ENCODE data around the gene SELENOO.
"Not testable (repeated sequence)": the region's sequence is repeated elsewhere in the genome, so short reads cannot be mapped to it uniquely, and the experiment has no call there.

The SELENOO gene

DNA sequence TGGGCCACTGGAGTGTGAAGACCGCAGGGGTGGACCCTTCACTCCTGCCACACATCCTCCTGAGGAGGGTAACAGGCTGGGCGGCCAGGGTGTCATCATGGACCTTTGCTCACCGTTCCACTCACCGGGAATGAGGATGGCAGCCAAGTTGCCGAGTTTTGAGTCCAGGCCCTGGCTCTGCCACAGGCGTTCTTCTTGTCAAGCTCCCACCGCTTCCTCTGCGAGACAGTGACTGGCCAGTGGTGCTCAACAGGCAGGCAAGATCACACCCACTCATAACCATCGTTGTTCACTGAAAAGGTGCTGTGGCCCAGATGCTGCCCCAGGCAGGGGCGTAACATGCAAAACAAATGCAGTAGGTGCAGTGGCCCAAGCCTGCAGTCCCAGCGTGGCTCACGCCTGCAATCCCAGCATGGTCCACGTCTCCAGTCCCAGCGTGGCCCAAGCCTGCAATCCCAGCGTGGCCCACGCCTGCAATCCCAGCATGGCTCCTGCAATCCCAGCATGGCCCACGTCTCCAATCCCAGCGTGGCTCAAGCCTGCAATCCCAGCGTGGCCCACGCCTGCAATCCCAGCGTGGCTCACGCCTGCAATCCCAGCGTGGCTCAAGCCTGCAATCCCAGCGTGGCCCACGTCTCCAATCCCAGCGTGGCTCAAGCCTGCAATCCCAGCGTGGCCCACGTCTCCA lies 35.2 kb upstream of the SELENOO start:
- H3K27me3 ChIP-seq (ENCODE audit: control insufficient read depth, insufficient read depth, low read length) = no peaks in the 10 kb centered on the region
- H3K27ac ChIP-seq = no peak overlapping the region
- H3K9ac ChIP-seq = no peak overlapping the region
- H3K4me3 ChIP-seq (ENCODE audit: low read depth, low read length) = no peak overlapping the region
- no peak overlapping the region for H3K4me2 ChIP-seq (ENCODE audit: low read length)
- no peaks in the 10 kb centered on the region for H3K9me3 ChIP-seq (ENCODE audit: control insufficient read depth, low read length)
- no peaks in the 10 kb centered on the region for H3K4me1 ChIP-seq
- H2AFZ ChIP-seq = no peak overlapping the region
- no peaks in the 10 kb centered on the region for H3K79me2 ChIP-seq
- no peak for TF ChIP-seq CTCF (IDR thresholded peaks at IDR 0.05)
- no peaks in the 10 kb centered on the region for H3K36me3 ChIP-seq (ENCODE audit: control insufficient read depth, insufficient read depth, low read length)

DNA sequence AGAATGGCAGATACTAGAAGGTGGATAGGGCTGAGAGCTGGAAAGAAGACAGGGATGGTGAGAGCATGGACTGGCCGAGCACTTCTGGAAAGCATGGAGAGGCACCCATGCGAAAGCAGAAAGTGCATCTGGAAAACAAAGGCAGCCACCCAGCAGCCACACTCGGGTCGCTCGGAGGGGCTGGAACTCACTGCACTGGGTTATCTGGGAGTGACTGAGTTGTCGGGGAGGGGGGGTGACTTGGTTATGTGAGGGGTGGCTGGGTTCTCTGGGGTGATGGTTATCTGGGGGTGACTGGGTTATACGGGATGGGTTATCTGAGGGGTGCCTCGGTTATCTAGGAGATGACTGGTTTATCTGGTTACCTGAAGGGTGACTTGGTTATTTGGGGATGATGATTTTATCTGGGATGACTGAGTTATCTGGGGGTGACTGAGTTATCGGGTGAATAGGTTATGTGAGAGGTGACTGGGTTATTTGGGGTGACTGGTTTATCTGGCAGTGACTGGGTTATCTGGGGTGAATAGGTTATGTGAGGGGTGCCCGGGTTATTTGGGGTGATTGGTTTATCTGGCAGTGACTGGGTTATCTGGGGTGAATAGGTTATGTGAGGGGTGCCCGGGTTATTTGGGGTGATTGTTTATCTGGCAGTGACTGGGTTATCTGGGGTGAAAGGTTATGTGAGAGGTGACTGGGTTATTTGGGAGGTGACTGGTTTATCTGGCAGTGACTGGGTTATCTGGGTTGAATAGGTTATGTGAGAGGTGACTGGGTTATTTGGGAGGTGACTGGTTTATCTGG lies 32.9 kb upstream of the SELENOO start:
- no peak for TF ChIP-seq CTCF (IDR thresholded peaks at IDR 0.05)
- H3K27ac ChIP-seq = no peak overlapping the region
- no peaks in the 10 kb centered on the region for H3K4me1 ChIP-seq
- no peaks in the 10 kb centered on the region for H3K27me3 ChIP-seq (ENCODE audit: control insufficient read depth, insufficient read depth, low read length)
- H3K9ac ChIP-seq = no peak overlapping the region
- H3K4me2 ChIP-seq (ENCODE audit: low read length) = no peak overlapping the region
- H3K36me3 ChIP-seq (ENCODE audit: control insufficient read depth, insufficient read depth, low read length) = no peaks in the 10 kb centered on the region
- H2AFZ ChIP-seq = no peak overlapping the region
- H3K9me3 ChIP-seq (ENCODE audit: control insufficient read depth, low read length) = no peaks in the 10 kb centered on the region
- no peak overlapping the region for H3K4me3 ChIP-seq (ENCODE audit: low read depth, low read length)
- H3K79me2 ChIP-seq = no peaks in the 10 kb centered on the region

- not testable (repeated sequence) for H3K9ac ChIP-seq; H3K4me2 ChIP-seq (ENCODE audit: low read length); H3K9me3 ChIP-seq (ENCODE audit: control insufficient read depth, low read length); H3K27me3 ChIP-seq (ENCODE audit: control insufficient read depth, insufficient read depth, low read length); H3K27ac ChIP-seq; H3K4me1 ChIP-seq; H3K79me2 ChIP-seq; H3K36me3 ChIP-seq (ENCODE audit: control insufficient read depth, insufficient read depth, low read length); H2AFZ ChIP-seq; H3K4me3 ChIP-seq (ENCODE audit: low read depth, low read length)
Observed at GRCh38 chr22:50168490-50169180, 32.2 kb upstream of the SELENOO start.

GRCh38 chr22:50169181-50169759 lies 31.5 kb upstream of the SELENOO start:
- H3K4me1 ChIP-seq = no peaks in the 10 kb centered on the region
- TF ChIP-seq CTCF (IDR thresholded peaks at IDR 0.05) = no peak
- H3K9me3 ChIP-seq (ENCODE audit: control insufficient read depth, low read length) = no peaks in the 10 kb centered on the region
- H3K27ac ChIP-seq = no peak overlapping the region
- H3K36me3 ChIP-seq (ENCODE audit: control insufficient read depth, insufficient read depth, low read length) = no peaks in the 10 kb centered on the region
- no peak overlapping the region for H3K4me2 ChIP-seq (ENCODE audit: low read length)
- no peak overlapping the region for H3K9ac ChIP-seq
- no peaks in the 10 kb centered on the region for H3K79me2 ChIP-seq
- no peaks in the 10 kb centered on the region for H3K27me3 ChIP-seq (ENCODE audit: control insufficient read depth, insufficient read depth, low read length)
- H3K4me3 ChIP-seq (ENCODE audit: low read depth, low read length) = no peak overlapping the region
- H2AFZ ChIP-seq = no peak overlapping the region

DNA sequence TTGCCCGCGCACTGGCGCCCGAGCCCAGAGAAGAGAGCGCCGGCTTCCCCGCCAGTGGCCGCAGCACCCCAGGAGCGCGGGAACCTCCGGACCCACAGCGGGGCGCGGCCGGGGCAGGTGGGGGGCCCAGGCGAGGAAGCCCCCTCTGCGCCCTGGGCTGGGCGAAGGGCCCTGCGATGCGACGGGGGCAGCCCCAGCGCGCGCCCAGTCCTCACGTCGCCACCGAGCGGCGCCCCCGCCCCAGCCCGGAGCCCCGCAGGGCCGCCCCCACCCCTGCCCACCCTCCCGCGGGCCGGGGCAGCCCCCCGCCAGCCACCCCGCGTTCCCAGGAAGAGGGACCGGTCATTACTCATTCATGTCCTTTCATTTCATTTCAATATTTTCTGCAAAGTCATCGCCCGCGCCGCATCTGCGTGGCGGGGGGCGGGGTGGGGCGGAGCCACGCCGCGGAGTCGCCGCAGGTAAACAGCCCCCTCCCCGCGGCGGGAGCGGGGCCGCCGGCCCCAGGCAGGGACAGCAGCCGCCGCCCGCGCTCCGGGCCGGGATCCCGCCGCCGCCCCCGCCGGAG lies 31.0 kb upstream of the SELENOO start:
- Histone ChIP-seq H3K79me2 (no peaks in the 10 kb centered on the region), H3K27me3 (ENCODE audit: control insufficient read depth, insufficient read depth, low read length) (no peaks in the 10 kb centered on the region), H3K4me3 (ENCODE audit: low read depth, low read length) (no peak overlapping the region)

More for the DNA sequence above, 31.0 kb upstream of the SELENOO start:
- Histone ChIP-seq H3K9me3 (ENCODE audit: control insufficient read depth, low read length) (no peaks in the 10 kb centered on the region), H3K4me1 (no peaks in the 10 kb centered on the region), H2AFZ (no peak overlapping the region), H3K27ac (no peak overlapping the region), H3K4me2 (ENCODE audit: low read length) (peak overlapping the region; percentile 38), H3K9ac (no peak overlapping the region), H3K36me3 (ENCODE audit: control insufficient read depth, insufficient read depth, low read length) (no peaks in the 10 kb centered on the region)
- TF ChIP-seq CTCF (IDR thresholded peaks at IDR 0.05) = no peak

Data from parathyroid adenoma (tissue), 2 donors.